RWPE1 (cell line): ENCODE results near the gene ZMYM3.
"Not testable (repeated sequence)": the region's sequence is repeated elsewhere in the genome, so short reads cannot be mapped to it uniquely, and the experiment has no call there.

Experiments
- CTCF ChIA-PET: fragments of 350-600 bp; sonication (Branson Sonifier 250); formaldehyde crosslinking; extraction: SDS; loops from one replicate; lab custom pipeline; 2021; lab: Yijun Ruan, JAX
- POLR2A ChIA-PET: fragments of 400-600 bp; formaldehyde crosslinking; extraction: SDS; loops from one replicate; lab custom pipeline; 2020; ENCODE audit warnings: antibody characterized with exemption; ENCODE audit not compliant: low non-redundant PET; lab: Yijun Ruan, JAX
- DNase-seq: peaks from one replicate; pipeline ENCODE4 v3.0.0; 2012; ENCODE audit warnings: low spot score
- H3K27ac ChIP-seq: fragments of 450-650 bp; 2 replicates; pipeline ENCODE4 v1.5.1; 2017
- CTCF ChIP-seq: fragments of 450-650 bp; conservative IDR thresholded peaks from 2 replicates; pipeline ENCODE4 v1.5.1; 2017; ENCODE audit warnings: low read depth, mild to moderate bottlenecking

The ZMYM3 gene

GRCh38 chrX:71254092-71254963 is at the start of gene ZMYM3:
TSS of gene ZMYM3 (minus strand) at chrX:71254140. CDS start at chrX:71253255, 885 bp downstream.
- DNase-seq = peak; percentile 76
- POLR2A ChIA-PET = interaction anchor here (0.7 to 0.8 kb wide), 2 partner anchors 8 to 29 kb away, joined by 3 to 6 read pairs; partner anchors contain the start of gene NONO
- peak within 1 kb of the TSS; percentile 74 for H3K27ac ChIP-seq
- no peak for TF ChIP-seq CTCF
- CTCF ChIA-PET = interaction anchor here (0.6 to 0.7 kb wide), 3 partner anchors 49 to 633 kb away, joined by 3 read pairs; no protein-coding TSS in a partner anchor

- H3K27ac ChIP-seq = no peak overlapping the region
- TF ChIP-seq CTCF = no peak
- CTCF ChIA-PET = no interaction called here
- DNase-seq = no peak
- POLR2A ChIA-PET = no interaction called here
Measured at GRCh38 chrX:71302461-71303213, 48.7 kb upstream of the ZMYM3 start.

GRCh38 chrX:71301195-71301924 is 47.4 kb upstream of the ZMYM3 start, which contains the start of gene ITGB1BP2:
TSS of gene ITGB1BP2 (plus strand) at chrX:71301750. CDS start at chrX:71301807, 57 bp downstream.
- 0 out of 2 replicates have a peak within 1 kb of the TSS, but pooled peaks have one; percentile 23 for H3K27ac ChIP-seq
- no peak for TF ChIP-seq CTCF
- CTCF ChIA-PET = no interaction called here
- POLR2A ChIA-PET = no interaction called here
- no peak for DNase-seq

- POLR2A ChIA-PET, CTCF ChIA-PET, H3K27ac ChIP-seq, DNase-seq: not testable (repeated sequence)
Measured at GRCh38 chrX:71300495-71300894, 46.6 kb upstream of the ZMYM3 start.

- DNase-seq, CTCF ChIA-PET, H3K27ac ChIP-seq, POLR2A ChIA-PET: not testable (repeated sequence)
Measured at GRCh38 chrX:71300064-71300463, 46.1 kb upstream of the ZMYM3 start.

- H3K27ac ChIP-seq = no peak overlapping the region
- ChIA-PET CTCF (no interaction called here), POLR2A (no interaction called here)
- no peak for TF ChIP-seq CTCF
- DNase-seq = no peak
Measured at GRCh38 chrX:71298119-71298518, 44.2 kb upstream of the ZMYM3 start.

GRCh38 chrX:71296806-71297205 is 42.9 kb upstream of the ZMYM3 start:
- ChIA-PET POLR2A (no interaction called here), CTCF (no interaction called here)
- no peak for TF ChIP-seq CTCF
- DNase-seq = no peak
- H3K27ac ChIP-seq = no peak overlapping the region
